GM12892 (cell line): ENCODE data around the gene HSPA1B.
"Not testable (repeated sequence)": the region's sequence is repeated elsewhere in the genome, so short reads cannot be mapped to it uniquely, and the experiment has no call there.

Experiments
- DNase-seq: peaks from one replicate; pipeline ENCODE4 v3.0.0; 2011; ENCODE audit not compliant: insufficient read length
- FAIRE-seq: peaks from 2 replicates; lab custom pipeline; 2011; peaks lifted over from hg19 to GRCh38; lab: Jason Lieb, UNC
- POLR2A ChIP-seq: IDR thresholded peaks from 2 replicates; pipeline ENCODE4 v1.6.1; 2011; ENCODE audit warnings: low read depth, low read length, control low read depth
- POLR2AphosphoS5 ChIP-seq: IDR thresholded peaks from 2 replicates; pipeline ENCODE4 v1.6.1; 2011; ENCODE audit warnings: low read depth, low read length, control low read depth
- TAF1 ChIP-seq: IDR thresholded peaks from 2 replicates; pipeline ENCODE4 v1.6.1; 2011; ENCODE audit warnings: low read depth, mild to moderate bottlenecking, control low read depth, low read length, borderline replicate concordance

HSPA1B gene

GRCh38 chr6:31858707-31859106, 31.2 kb downstream of the HSPA1B start:
- no peak for FAIRE-seq
- DNase-seq: no peak
- TF ChIP-seq POLR2AphosphoS5 (no peak), POLR2A (no peak), TAF1 (no peak)

- TF ChIP-seq POLR2A (no peak), TAF1 (no peak), POLR2AphosphoS5 (no peak)
- DNase-seq: no peak
- FAIRE-seq: no peak
Observed at GRCh38 chr6:31859923-31860322, 32.4 kb downstream of the HSPA1B start.

GRCh38 chr6:31860349-31860748, 32.8 kb downstream of the HSPA1B start:
- TF ChIP-seq POLR2A (no peak), POLR2AphosphoS5 (no peak), TAF1 (no peak)
- FAIRE-seq (no peak), DNase-seq (no peak)

- no peak for FAIRE-seq
- TF ChIP-seq TAF1 (no peak), POLR2AphosphoS5 (no peak), POLR2A (no peak)
- DNase-seq: no peak
Observed at GRCh38 chr6:31861150-31861549, 33.6 kb downstream of the HSPA1B start.

- TF ChIP-seq POLR2AphosphoS5 (no peak), TAF1 (no peak), POLR2A (no peak)
- FAIRE-seq (no peak), DNase-seq (no peak)
Observed at GRCh38 chr6:31861919-31862343, 34.4 kb downstream of the HSPA1B start.

GRCh38 chr6:31862344-31863235, 35.1 kb downstream of the HSPA1B start, which contains the start of gene NEU1:
TSS of gene NEU1 (minus strand) at chr6:31862821. CDS start at chr6:31862776, 45 bp downstream.
- peak; percentile 99 for DNase-seq
- peak; percentile 98 for TF ChIP-seq POLR2A
- peak; percentile 64; the same call in 1 of the 2 replicates for TF ChIP-seq TAF1
- TF ChIP-seq POLR2AphosphoS5: peak; percentile 96
- FAIRE-seq: peak; percentile 98

GRCh38 chr6:31864123-31864562, 36.6 kb downstream of the HSPA1B start:
- not testable (repeated sequence) for FAIRE-seq, DNase-seq

- TF ChIP-seq POLR2AphosphoS5 (no peak), TAF1 (no peak), POLR2A (no peak)
- DNase-seq (no peak), FAIRE-seq (no peak)
Observed at GRCh38 chr6:31864818-31865204, 37.3 kb downstream of the HSPA1B start.

- DNase-seq (no peak), FAIRE-seq (no peak)
- TF ChIP-seq POLR2AphosphoS5: no peak
- no peak for TF ChIP-seq TAF1
- TF ChIP-seq POLR2A: no peak
Observed at GRCh38 chr6:31865205-31866118, 37.9 kb downstream of the HSPA1B start.

- DNase-seq, FAIRE-seq: not testable (repeated sequence)
Observed at GRCh38 chr6:31868658-31868971, 41.1 kb downstream of the HSPA1B start.

GRCh38 chr6:31869343-31869742, 41.8 kb downstream of the HSPA1B start:
- DNase-seq (no peak), FAIRE-seq (no peak)
- TF ChIP-seq POLR2A (no peak), POLR2AphosphoS5 (no peak)

- no peak for TF ChIP-seq TAF1
- TF ChIP-seq POLR2AphosphoS5: no peak
- TF ChIP-seq POLR2A: no peak
- DNase-seq (no peak), FAIRE-seq (no peak)
Observed at GRCh38 chr6:31870385-31870921, 42.9 kb downstream of the HSPA1B start.
